IMR-90 (cell line): ENCODE results near the gene ARHGAP28. TPM values are rescaled to one million over a fixed set of nuclear protein-coding genes. Genes with fewer than 3 reads are reported as not detected.
A peak's percentile ranks its signal among the peaks of the same experiment; 100 is the strongest.

Source experiments
- ATAC-seq: fragments of 200-7000 bp; cut with Tn5 transposase; 2 replicates; pipeline ENCODE4 v1.9.1; 2020; ENCODE audit warnings: low read depth, mild to moderate bottlenecking, moderate library complexity
- BruUV-seq: library from RNA; stranded (reverse); fragments of 400-500 nt; replicated peaks from 2 replicates; lab custom pipeline; 2021; lab: Mats Ljungman, UMichigan
- CTCF ChIA-PET: fragments of 300-600 bp; formaldehyde crosslinking; extraction: SDS; loops from one replicate; lab custom pipeline; 2021; ENCODE audit warnings: antibody characterized with exemption; lab: Yijun Ruan, JAX
- POLR2A ChIA-PET: fragments of 300-600 bp; sonication (Branson Sonifier 250); formaldehyde crosslinking; loops from one replicate; lab custom pipeline; 2022; ENCODE audit warnings: antibody characterized with exemption; ENCODE audit not compliant: unreplicated experiment; lab: Charles Lee
- DNase-seq: peaks from one replicate; pipeline ENCODE4 v3.0.0; 2013
- H2AFZ ChIP-seq: replicated peaks from 2 replicates; pipeline ENCODE3; 2013; ENCODE audit warnings: low read length, mild to moderate bottlenecking; ENCODE audit not compliant: poor library complexity
- H2AK5ac ChIP-seq: 2 replicates; pipeline ENCODE4 v1.6.1; 2013; ENCODE audit warnings: low read depth, low read length, inconsistent platforms
- H2AK9ac ChIP-seq: replicated peaks from 2 replicates; pipeline ENCODE3; 2013; ENCODE audit warnings: mild to moderate bottlenecking, low read depth, low read length, moderate library complexity; ENCODE audit not compliant: poor library complexity
- H2BK120ac ChIP-seq: 2 replicates; pipeline ENCODE4 v1.6.1; 2013; ENCODE audit warnings: low read depth, low read length, inconsistent platforms
- H2BK15ac ChIP-seq: 3 replicates; pipeline ENCODE4 v1.6.1; 2013; ENCODE audit warnings: low read depth, low read length, inconsistent platforms
- H2BK20ac ChIP-seq: 2 replicates; pipeline ENCODE4 v1.6.1; 2013; ENCODE audit warnings: low read depth, mild to moderate bottlenecking, inconsistent platforms, low read length, moderate library complexity
- H2BK5ac ChIP-seq: 2 replicates; pipeline ENCODE4 v1.6.1; 2013; ENCODE audit warnings: mild to moderate bottlenecking, low read depth, low read length, inconsistent platforms; ENCODE audit not compliant: poor library complexity, severe bottlenecking
- H3K14ac ChIP-seq: replicated peaks from 2 replicates; pipeline ENCODE4 v1.6.1; 2013; ENCODE audit warnings: low read depth, low read length, inconsistent platforms
- H3K18ac ChIP-seq: 2 replicates; pipeline ENCODE4 v1.6.1; 2013; ENCODE audit warnings: low read depth, low read length, control low read depth
- H3K23ac ChIP-seq: 2 replicates; pipeline ENCODE4 v1.6.1; 2013; ENCODE audit warnings: low read depth, low read length, inconsistent platforms
- H3K27ac ChIP-seq: 2 replicates; pipeline ENCODE4 v1.5.1; 2013; ENCODE audit warnings: mild to moderate bottlenecking, control low read depth, low read length; ENCODE audit not compliant: insufficient read depth
- H3K27me3 ChIP-seq: 2 replicates; pipeline ENCODE4 v1.6.1; 2013; ENCODE audit warnings: low read length; ENCODE audit not compliant: control insufficient read depth, insufficient read depth
- H3K36me3 ChIP-seq: 2 replicates; pipeline ENCODE4 v1.6.1; 2013; ENCODE audit warnings: low read length, mixed read lengths; ENCODE audit not compliant: control insufficient read depth, insufficient read depth
- H3K4ac ChIP-seq: 2 replicates; pipeline ENCODE4 v1.6.1; 2013; ENCODE audit warnings: low read depth, low read length, inconsistent platforms
- H3K4me1 ChIP-seq: 2 replicates; pipeline ENCODE4 v1.6.1; 2013; ENCODE audit warnings: low read length, mixed read lengths; ENCODE audit not compliant: control insufficient read depth, insufficient read depth
- H3K4me2 ChIP-seq: 2 replicates; pipeline ENCODE4 v1.6.1; 2013; ENCODE audit warnings: low read depth, mild to moderate bottlenecking, control low read depth, low read length, moderate library complexity
- H3K4me3 ChIP-seq: 2 replicates; pipeline ENCODE4 v1.5.1; 2013; ENCODE audit warnings: low read depth, mild to moderate bottlenecking, control low read depth, low read length, moderate library complexity; ENCODE audit not compliant: insufficient read depth
- H3K56ac ChIP-seq: 2 replicates; pipeline ENCODE4 v1.6.1; 2013; ENCODE audit warnings: low read length, inconsistent platforms; ENCODE audit not compliant: insufficient read depth; ENCODE audit errors: extremely low read depth
- H3K79me1 ChIP-seq, 2 experiments: 2 replicates each; pipeline ENCODE4 v1.6.1; 2013; ENCODE audit warnings: low read length in 2 of 2, inconsistent platforms in 1 of 2, low read depth in 1 of 2
- H3K9ac ChIP-seq: 2 replicates; pipeline ENCODE4 v1.6.1; 2013; ENCODE audit warnings: low read depth, low read length, control low read depth
- H3K9me1 ChIP-seq: 2 replicates; pipeline ENCODE4 v1.6.1; 2013; ENCODE audit warnings: low read length, inconsistent platforms; ENCODE audit not compliant: insufficient read depth
- H3K9me3 ChIP-seq: 2 replicates; pipeline ENCODE4 v1.6.1; 2013; ENCODE audit warnings: low read length; ENCODE audit not compliant: control insufficient read depth, insufficient read depth
- H4K20me1 ChIP-seq: 2 replicates; pipeline ENCODE4 v1.6.1; 2013; ENCODE audit warnings: low read length, inconsistent platforms; ENCODE audit not compliant: insufficient read depth
- H4K5ac ChIP-seq: 2 replicates; pipeline ENCODE4 v1.6.1; 2013; ENCODE audit warnings: mild to moderate bottlenecking, low read depth, low read length, control low read depth
- H4K8ac ChIP-seq, 2 experiments: 2 replicates each; pipeline ENCODE4 v1.6.1; 2013; ENCODE audit warnings: low read depth in 2 of 2, low read length in 2 of 2, control low read depth in 1 of 2, inconsistent platforms in 1 of 2
- H4K91ac ChIP-seq: 2 replicates; pipeline ENCODE4 v1.6.1; 2013; ENCODE audit warnings: low read depth, low read length, inconsistent platforms; ENCODE audit not compliant: insufficient read depth
- ELK1 ChIP-seq: fragments of 150-350 bp; IDR thresholded peaks from 2 replicates; pipeline ENCODE4 v1.6.1; 2016; ENCODE audit warnings: low read depth, mild to moderate bottlenecking, low read length, moderate library complexity, borderline replicate concordance
- FOS ChIP-seq: fragments of 150-350 bp; IDR thresholded peaks from 2 replicates; pipeline ENCODE4 v1.6.1; 2016; ENCODE audit warnings: low read depth, low read length
- NFE2L2 ChIP-seq: fragments of 150-350 bp; IDR thresholded peaks from 2 replicates; pipeline ENCODE4 v1.6.1; 2016; ENCODE audit warnings: low read depth, mild to moderate bottlenecking, low read length
- RCOR1 ChIP-seq: IDR thresholded peaks from 2 replicates; pipeline ENCODE4 v1.6.1; 2012; ENCODE audit warnings: mild to moderate bottlenecking, low read length, improper control_type of control experiment; ENCODE audit not compliant: insufficient replicate concordance
- WGBS, 2 experiments: methylation state at CpG; one replicate each; pipeline versions ENCODE4 v1.1.5 to v1.1.7; 2013; ENCODE audit warnings: missing lambda C conversion rate in 2 of 2; ENCODE audit not compliant: insufficient read length in 1 of 2; ENCODE audit errors: extremely low coverage in 2 of 2; 5-methylcytosine and 5-hydroxymethylcytosine counted together
- dilution Hi-C: fragments of 300-500 bp; cut with HindIII; formaldehyde crosslinking; loops from one replicate; pipeline ENCODE4 v1.14.3; 2018; ENCODE audit warnings: low sequenced_read_pairs; ENCODE audit not compliant: unreplicated experiment
- in situ Hi-C: fragments of 300-500 bp; cut with MboI; formaldehyde crosslinking; loops from 3 replicates; pipeline ENCODE4 v1.14.3; 2019; ENCODE audit warnings: low sequenced_read_pairs, inconsistent platforms, mixed read lengths
- intact Hi-C: fragments of 100-400 bp; cut with micrococcal nuclease; formaldehyde crosslinking; loops from 2 replicates; pipeline ENCODE4 v1.10.0; 2022
- polyA plus RNA-seq, 3 experiments: library from polyadenylated mRNA; depleted of rRNA; stranded (reverse); fragments of >200 nt; gene quantifications; 2 replicates each; pipeline ENCODE4 v1.2.3, GENCODE V29; 2012; ENCODE audit warnings: low replicate concordance in 1 of 3
- total RNA-seq: library from RNA; depleted of rRNA; stranded (reverse); fragments of >200 nt; gene quantifications from 2 replicates; pipeline ENCODE4 v1.2.3, GENCODE V29; 2012

ARHGAP28 gene
- total and polyA plus RNA-seq, 2 of the 4 experiments (the other 2 are of a cell fraction), result 1.8 to 3.8 TPM

- dilution Hi-C loops, result no loop called here
- no peak overlapping the region for H4K5ac ChIP-seq
- no peak overlapping the region for H2BK120ac ChIP-seq
- no peak overlapping the region for H2AFZ ChIP-seq
- H4K91ac ChIP-seq, result no peak overlapping the region
- TF ChIP-seq RCOR1, result no peak
- no peak for TF ChIP-seq ELK1
- TF ChIP-seq NFE2L2, result no peak
- TF ChIP-seq FOS, result no peak
- H3K27me3 ChIP-seq, result no peaks in the 10 kb centered on the region
- H2BK20ac ChIP-seq, result peak overlapping the region; percentile 36; the same call in 1 of the 2 replicates
- peaks cover 11% of the 10 kb centered on the region for H3K9me1 ChIP-seq
- no peak for DNase-seq
- no peak for ATAC-seq
- peaks cover 13% of the 10 kb centered on the region for H3K4me1 ChIP-seq
- WGBS, 2 experiments, result no CpG with 5 or more reads among the region's 2 CpGs
- no TSS peak for BruUV-seq
- no peak overlapping the region for H2BK5ac ChIP-seq
- H3K9ac ChIP-seq, result no peak overlapping the region
- H3K27ac ChIP-seq, result no peak overlapping the region
- H3K56ac ChIP-seq, result no peak overlapping the region
- intact Hi-C loops, result no loop called here
- in situ Hi-C loops, result no loop called here
- ChIA-PET CTCF (no interaction called here), POLR2A (no interaction called here)
- H4K20me1 ChIP-seq, result no peaks in the 10 kb centered on the region
- H3K9me3 ChIP-seq, result no peaks in the 10 kb centered on the region
- no peak overlapping the region for H2AK9ac ChIP-seq
- H3K4ac ChIP-seq, result no peak overlapping the region
- no peaks in the 10 kb centered on the region for H3K79me1 ChIP-seq
- H3K36me3 ChIP-seq, result no peaks in the 10 kb centered on the region
- H3K4me2 ChIP-seq, result no peak overlapping the region
- no peak overlapping the region for H4K8ac ChIP-seq
- H3K23ac ChIP-seq, result no peak overlapping the region
- no peak overlapping the region for H2AK5ac ChIP-seq
- no peak overlapping the region for H2BK15ac ChIP-seq
- H3K18ac ChIP-seq, result no peak overlapping the region
- H3K14ac ChIP-seq, result no peak overlapping the region
- H3K4me3 ChIP-seq, result no peak overlapping the region
Measured at GRCh38 chr18:6718267-6718666, 11.2 kb upstream of the ARHGAP28 start.
